ENCODE measurements around the gene FAM241A.
"Not testable (repeated sequence)": the region's sequence is repeated elsewhere in the genome, so short reads cannot be mapped to it uniquely, and the experiment has no call there.

Gene FAM241A

GRCh38 chr4:112140536-112140935, 4.7 kb upstream of the FAM241A start:
- DNase-seq: no peak

- no peak for DNase-seq
These were observed 3.7 kb upstream of the FAM241A start for GRCh38 chr4:112141366-112142138.

- DNase-seq: no peak
These were observed 3.1 kb upstream of the FAM241A start for GRCh38 chr4:112142182-112142581.

- DNase-seq: no peak
These were observed 1.5 kb upstream of the FAM241A start for GRCh38 chr4:112143781-112144180.

- DNase-seq: no peak
These were observed 518 bp upstream of the FAM241A start for GRCh38 chr4:112144546-112145325.

- peak; percentile 21 to 30 for DNase-seq
These were observed 692 bp downstream of the FAM241A start for GRCh38 chr4:112145790-112146501.

GRCh38 chr4:112146502-112146813, 1.2 kb downstream of the FAM241A start:
- DNase-seq: no peak

- peak in 1 of 2 experiments; percentile 29 for DNase-seq
These were observed 2.4 kb downstream of the FAM241A start for GRCh38 chr4:112147697-112148096.

- no peak for DNase-seq
These were observed 5.7 kb downstream of the FAM241A start for GRCh38 chr4:112150920-112151319.

GRCh38 chr4:112152521-112152920, 7.3 kb downstream of the FAM241A start:
- DNase-seq: no peak

- no peak for DNase-seq
These were observed 8.0 kb downstream of the FAM241A start for GRCh38 chr4:112153211-112153791.

GRCh38 chr4:112156112-112156511, 10.9 kb downstream of the FAM241A start:
- no peak for DNase-seq

- DNase-seq: no peak
These were observed 11.3 kb downstream of the FAM241A start for GRCh38 chr4:112156553-112156952.

GRCh38 chr4:112163706-112164105, 18.5 kb downstream of the FAM241A start:
- not testable (repeated sequence) for DNase-seq

GRCh38 chr4:112167794-112168193, 22.5 kb downstream of the FAM241A start:
- no peak for DNase-seq

GRCh38 chr4:112168719-112169500, 23.7 kb downstream of the FAM241A start:
- DNase-seq: no peak

GRCh38 chr4:112170451-112170993, 25.3 kb downstream of the FAM241A start:
- no peak for DNase-seq

- not testable (repeated sequence) for DNase-seq
These were observed 26.0 kb downstream of the FAM241A start for GRCh38 chr4:112171051-112171763.

GRCh38 chr4:112172180-112172579, 26.9 kb downstream of the FAM241A start:
- no peak for DNase-seq

GRCh38 chr4:112173593-112174558, 28.6 kb downstream of the FAM241A start:
- DNase-seq: no peak

All from NCI-H524 (cell line).